A549 (cell line): ENCODE measurements around the gene DUS2. TPM values are rescaled to one million over a fixed set of nuclear protein-coding genes. Genes with fewer than 3 reads are reported as not detected.
"Not testable (repeated sequence)": the region's sequence is repeated elsewhere in the genome, so short reads cannot be mapped to it uniquely, and the experiment has no call there.

Experiments used
- ATAC-seq, 2 experiments: fragments of 200-7000 bp in 1 of 2; fragments of >200 bp in 1 of 2; cut with Nextera tagmentation in 1 of 2; cut with Tn5 transposase in 1 of 2; 3 replicates each; pipeline versions ENCODE4 v1.8.0 to v1.9.1; 2018 to 2020; ENCODE audit warnings: mild to moderate bottlenecking in 1 of 2, moderate library complexity in 1 of 2
- CTCF ChIA-PET: fragments of 300-600 bp; sonication (Branson Sonifier 250); formaldehyde crosslinking; extraction: SDS; loops from one replicate; lab custom pipeline; 2021; ENCODE audit warnings: antibody characterized with exemption, inconsistent platforms; lab: Yijun Ruan, JAX
- POLR2A ChIA-PET: fragments of 350-600 bp; formaldehyde crosslinking; extraction: SDS; loops from one replicate; lab custom pipeline; 2021; ENCODE audit warnings: antibody characterized with exemption, inconsistent platforms; lab: Yijun Ruan, JAX
- DNase-seq, 2 experiments: peaks; one replicate each; pipeline versions ENCODE4 v3.0.0 to v3.0.0-alpha.2; 2011 to 2016; ENCODE audit warnings: low read depth in 1 of 2, low spot score in 1 of 2
- FAIRE-seq: peaks from 2 replicates; lab custom pipeline; 2011; peaks lifted over from hg19 to GRCh38; lab: Jason Lieb, UNC
- H3K27ac ChIP-seq, 2 experiments: fragments of >200 bp; sonication (Bioruptor Twin); formaldehyde crosslinking; 3 replicates each; pipeline ENCODE4 v1.5.1; 2016 to 2017
- H3K4me1 ChIP-seq: fragments of >200 bp; sonication (Bioruptor Twin); formaldehyde crosslinking; 3 replicates; pipeline ENCODE4 v1.6.1; 2016
- H3K4me2 ChIP-seq: fragments of >200 bp; sonication (Bioruptor Twin); formaldehyde crosslinking; 3 replicates; pipeline ENCODE4 v1.6.1; 2016
- H3K4me3 ChIP-seq: fragments of >200 bp; sonication (Bioruptor Twin); formaldehyde crosslinking; 3 replicates; pipeline ENCODE4 v1.5.1; 2016
- H3K9me3 ChIP-seq: fragments of >200 bp; sonication (Bioruptor Twin); formaldehyde crosslinking; 3 replicates; pipeline ENCODE4 v1.6.1; 2016
- ATOH8 ChIP-seq: fragments of 250-450 bp; sonication (Bioruptor Pico); IDR thresholded peaks from 2 replicates; pipeline ENCODE4 v1.5.0; 2020; ENCODE audit warnings: low read depth, mild to moderate bottlenecking, moderate library complexity
- ELK1 ChIP-seq: fragments of 150-350 bp; IDR thresholded peaks from 2 replicates; pipeline ENCODE4 v1.6.1; 2014; ENCODE audit warnings: low read depth, mild to moderate bottlenecking, low read length
- HES2 ChIP-seq: fragments of >200 bp; sonication (Bioruptor Twin); formaldehyde crosslinking; IDR thresholded peaks from 2 replicates; pipeline ENCODE4 v1.6.1; 2016
- KDM1A ChIP-seq: fragments of 200-600 bp; sonication (generic); IDR thresholded peaks from 2 replicates; pipeline ENCODE4 v1.6.1; 2016; ENCODE audit warnings: low read depth, mild to moderate bottlenecking
- MAFK ChIP-seq: fragments of 450-650 bp; IDR thresholded peaks from 2 replicates; pipeline ENCODE4 v1.6.1; 2014; ENCODE audit not compliant: partially characterized antibody
- MAX ChIP-seq: IDR thresholded peaks from 2 replicates; pipeline ENCODE4 v1.6.1; 2012
- MAZ ChIP-seq: fragments of 150-350 bp; IDR thresholded peaks from 2 replicates; pipeline ENCODE4 v1.6.1; 2014; ENCODE audit warnings: antibody characterized with exemption, low read depth, low read length, borderline replicate concordance
- NFE2L2 ChIP-seq: fragments of 150-350 bp; conservative IDR thresholded peaks from 2 replicates; pipeline ENCODE4 v1.6.1; 2014; ENCODE audit warnings: low read length
- NPAS2 ChIP-seq: fragments of 250-450 bp; sonication (Bioruptor Pico); IDR thresholded peaks from 2 replicates; pipeline ENCODE4 v1.8.0; 2022; ENCODE audit warnings: mild to moderate bottlenecking, moderate library complexity, borderline replicate concordance
- POLR2A ChIP-seq: IDR thresholded peaks from 2 replicates; pipeline ENCODE4 v1.6.1; 2012; ENCODE audit warnings: mild to moderate bottlenecking, low read length
- RAD21 ChIP-seq, 2 experiments: fragments of >200 bp in 1 of 2; sonication (Bioruptor Twin) in 1 of 2; formaldehyde crosslinking in 1 of 2; IDR thresholded peaks in 1 of 2; conservative IDR thresholded peaks in 1 of 2; 2 replicates in 1 of 2; 3 replicates in 1 of 2; pipeline ENCODE4 v1.6.1; 2012 to 2018; ENCODE audit warnings: inconsistent platforms in 1 of 2
- RCOR1 ChIP-seq: fragments of 150-350 bp; IDR thresholded peaks from 2 replicates; pipeline ENCODE4 v1.6.1; 2014; ENCODE audit warnings: antibody characterized with exemption, low read length, low read depth
- REST ChIP-seq: fragments of 200-600 bp; sonication (generic); IDR thresholded peaks from 2 replicates; pipeline ENCODE4 v1.6.1; 2016; ENCODE audit warnings: antibody characterized with exemption, mild to moderate bottlenecking, moderate library complexity
- ZNF302 ChIP-seq: fragments of 250-450 bp; sonication (Bioruptor Pico); IDR thresholded peaks from 2 replicates; pipeline ENCODE4 v1.9.0; 2021; ENCODE audit warnings: inconsistent platforms, mild to moderate bottlenecking, moderate library complexity
- ZSCAN20 ChIP-seq: fragments of 250-450 bp; sonication (Bioruptor Pico); IDR thresholded peaks from 2 replicates; pipeline ENCODE4 v1.8.0; 2022; ENCODE audit warnings: mild to moderate bottlenecking, moderate library complexity
- WGBS: methylation state at CpG from one replicate; pipeline ENCODE4 v1.1.6; 2017; ENCODE audit errors: missing lambda C conversion rate; 5-methylcytosine and 5-hydroxymethylcytosine counted together
- polyA plus RNA-seq, 4 experiments: library from polyadenylated mRNA; depleted of rRNA in 3 of 4; stranded (reverse); fragments of >200 nt; fragmentation: RNase III in 1 of 4; extraction: RNeasy Plus Mini Kit Qiagen cat#74134 plus additional on column Dnase treatment in 1 of 4; gene quantifications; 2 replicates in 3 of 4; 3 replicates in 1 of 4; pipeline ENCODE4 v1.2.3, GENCODE V29; 2011 to 2017

Gene DUS2
- polyA plus RNA-seq, 2 of the 4 experiments (the other 2 are of a cell fraction), result 20.8 to 21.5 TPM

GRCh38 chr16:67996666-67997065 is 26.4 kb upstream of the DUS2 start:
- WGBS, result 95% methylated on average over 5 of the region's 5 CpGs
- CTCF ChIA-PET, result interaction anchor here (0.6 to 3.7 kb wide), 4 partner anchors 44 to 475 kb away, joined by 3 to 21 read pairs (median 4); no protein-coding TSS in a partner anchor
- Histone ChIP-seq H3K4me2 (no peak overlapping the region), H3K4me3 (no peak overlapping the region), H3K9me3 (no peaks in the 10 kb centered on the region), H3K27ac (no peak overlapping the region), H3K4me1 (peaks cover 5% of the 10 kb centered on the region; the same call in 1 of the 3 replicates)
- ATAC-seq (no peak), FAIRE-seq (no peak), DNase-seq (no peak)
- POLR2A ChIA-PET, result no interaction called here
- no peak for TF ChIP-seq MAX
- TF ChIP-seq ZNF302, result no peak
- TF ChIP-seq ELK1, result no peak
- no peak for TF ChIP-seq HES2

GRCh38 chr16:67998231-67998778 is 24.8 kb upstream of the DUS2 start:
- POLR2A ChIA-PET, H3K4me3 ChIP-seq, H3K4me1 ChIP-seq, ATAC-seq, DNase-seq, H3K9me3 ChIP-seq, H3K4me2 ChIP-seq, H3K27ac ChIP-seq, FAIRE-seq: not testable (repeated sequence)
- CTCF ChIA-PET, result interaction anchor here (1.1 to 1.8 kb wide), 6 partner anchors 9 to 327 kb away, joined by 3 to 8 read pairs (median 3); no protein-coding TSS in a partner anchor
- WGBS, result 86% methylated on average over 14 of the region's 36 CpGs

GRCh38 chr16:67998779-67999688 is 24.1 kb upstream of the DUS2 start, which contains the start of gene DPEP2:
DPEP2 (minus strand) TSS chr16:67999484; CDS start chr16:67993212, 6,272 bp downstream.
- 72% methylated on average over 18 of the region's 18 CpGs for WGBS
- H3K9me3 ChIP-seq, POLR2A ChIA-PET, H3K4me1 ChIP-seq, H3K4me2 ChIP-seq, FAIRE-seq, DNase-seq, H3K4me3 ChIP-seq, H3K27ac ChIP-seq: not testable (repeated sequence)
- CTCF ChIA-PET, result interaction anchor here (0.6 to 1.8 kb wide), 9 partner anchors 10 to 328 kb away, joined by 3 to 8 read pairs (median 3); partner anchors contain the start of genes DDX28 and DUS2
- peak; percentile 41 to 48; a peak in 3 of 6 replicates for ATAC-seq

GRCh38 chr16:67999985-68000384 is 23.1 kb upstream of the DUS2 start:
- Histone ChIP-seq H3K4me2 (no peak overlapping the region), H3K9me3 (no peaks in the 10 kb centered on the region), H3K4me3 (no peak overlapping the region), H3K4me1 (no peaks in the 10 kb centered on the region), H3K27ac (no peak overlapping the region)
- POLR2A ChIA-PET, result no interaction called here
- CTCF ChIA-PET, result interaction anchor here (1.5 kb wide), 1 partner anchor 23 kb away, joined by 4 read pairs; the partner anchor contains the start of genes DDX28 and DUS2
- TF ChIP-seq RAD21 (conservative IDR thresholded peaks at IDR 0.05 in 1 of 2, IDR thresholded peaks at IDR 0.05 in 1 of 2) (no peak), MAX (no peak), ATOH8 (CRISPR knock-in tag) (no peak), NFE2L2 (no peak), NPAS2 (no peak), ZSCAN20 (CRISPR knock-in tag) (no peak), RCOR1 (no peak), POLR2A (no peak), REST (no peak), MAZ (no peak), KDM1A (no peak), MAFK (no peak)
- WGBS, result 63% methylated on average over 2 of the region's 2 CpGs
- no peak for FAIRE-seq
- DNase-seq, result no peak
- no peak for ATAC-seq
